T-helper 17 cell (primary cell): Measurements from ENCODE around the gene ARHGEF28. TPM values are rescaled to one million over a fixed set of nuclear protein-coding genes. Genes with fewer than 3 reads are reported as not detected.

Experiments used
- ATAC-seq: fragments of 150-1000 bp; cut with Tn5 transposase; 2 replicates; pipeline ENCODE4 v1.10.0; 2021; ENCODE audit warnings: mild to moderate bottlenecking, moderate library complexity
- DNase-seq, 3 donors: peaks; one replicate each; pipeline versions ENCODE4 v3.0.0 to v3.0.0-alpha.2; 2020 to 2021
- H3K9me3 ChIP-seq: one replicate; pipeline ENCODE4 v1.7.0; 2013; ENCODE audit warnings: low read length, mild to moderate bottlenecking; ENCODE audit not compliant: control insufficient read depth, poor library complexity, severe bottlenecking
- H3K27ac Mint-ChIP-seq: one replicate; pipeline ENCODE4 v1.8.0; 2022; ENCODE audit warnings: mild to moderate bottlenecking, moderate library complexity, mixed read lengths
- H3K27me3 Mint-ChIP-seq: one replicate; pipeline ENCODE4 v1.8.0; 2022; ENCODE audit warnings: mixed read lengths
- H3K36me3 Mint-ChIP-seq: one replicate; pipeline ENCODE4 v1.8.0; 2022; ENCODE audit warnings: low read depth, mixed read lengths
- H3K4me1 Mint-ChIP-seq: one replicate; pipeline ENCODE4 v1.8.0; 2022; ENCODE audit warnings: mild to moderate bottlenecking, mixed read lengths
- H3K4me3 Mint-ChIP-seq: one replicate; pipeline ENCODE4 v1.8.0; 2022; ENCODE audit warnings: mild to moderate bottlenecking, moderate library complexity, mixed read lengths
- total RNA-seq, 4 donors: library from RNA in 2 of 4; stranded (reverse) in 2 of 4; gene quantifications; one replicate each; pipeline ENCODE4 v1.2.3 and lab custom pipeline; 2022 to 2026

ARHGEF28 gene
- total RNA-seq, 2 donors from 2014 or later = 0.05 to 0.16 TPM

- H3K27ac Mint-ChIP-seq = no peak overlapping the region
- no peak for ATAC-seq
- H3K4me3 Mint-ChIP-seq = no peak overlapping the region
- H3K4me1 Mint-ChIP-seq = no peaks in the 10 kb centered on the region
- peaks cover 49% of the 10 kb centered on the region for H3K27me3 Mint-ChIP-seq
- H3K36me3 Mint-ChIP-seq = no peaks in the 10 kb centered on the region
- no peak for DNase-seq
- H3K9me3 ChIP-seq = no peaks in the 10 kb centered on the region
Observed at GRCh38 chr5:73979321-73979720, 353.3 kb downstream of the ARHGEF28 start.

GRCh38 chr5:73981704-73982103 is 355.7 kb downstream of the ARHGEF28 start:
- no peaks in the 10 kb centered on the region for H3K9me3 ChIP-seq
- DNase-seq = no peak
- Mint-ChIP-seq H3K27ac (no peak overlapping the region), H3K27me3 (peaks cover 52% of the 10 kb centered on the region), H3K4me1 (no peaks in the 10 kb centered on the region), H3K4me3 (no peak overlapping the region), H3K36me3 (no peaks in the 10 kb centered on the region)
- ATAC-seq = no peak

GRCh38 chr5:73983644-73984043 is 357.6 kb downstream of the ARHGEF28 start:
- Mint-ChIP-seq H3K27ac (no peak overlapping the region), H3K4me1 (no peaks in the 10 kb centered on the region), H3K36me3 (no peaks in the 10 kb centered on the region), H3K4me3 (no peak overlapping the region), H3K27me3 (peaks cover 34% of the 10 kb centered on the region)
- ATAC-seq (no peak), DNase-seq (no peak)
- no peaks in the 10 kb centered on the region for H3K9me3 ChIP-seq

GRCh38 chr5:73985145-73985544 is 359.1 kb downstream of the ARHGEF28 start:
- no peak for DNase-seq
- no peak for ATAC-seq
- no peaks in the 10 kb centered on the region for H3K9me3 ChIP-seq
- Mint-ChIP-seq H3K27ac (no peak overlapping the region), H3K4me3 (no peak overlapping the region), H3K36me3 (no peaks in the 10 kb centered on the region), H3K27me3 (peaks cover 35% of the 10 kb centered on the region), H3K4me1 (no peaks in the 10 kb centered on the region)

DNA sequence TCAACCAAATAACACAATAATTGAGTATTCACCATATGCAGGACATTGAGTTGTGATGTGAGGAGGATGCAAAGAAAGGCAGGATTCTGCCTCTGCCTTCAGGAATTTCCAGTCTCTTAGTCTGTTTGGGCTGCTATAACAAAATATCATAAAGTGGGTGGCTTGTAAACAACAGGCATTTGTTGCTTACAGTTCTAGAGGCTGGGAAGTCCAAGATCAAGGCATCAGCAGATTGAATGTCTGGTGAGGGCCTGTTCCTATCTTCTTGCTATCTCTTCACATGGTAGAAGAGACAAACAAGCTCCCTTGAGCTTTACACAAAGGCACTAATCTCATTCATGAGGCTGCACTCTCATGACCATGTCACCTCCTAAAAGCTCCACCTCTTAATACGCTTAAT is 360.7 kb downstream of the ARHGEF28 start:
- H3K27me3 Mint-ChIP-seq = peaks cover 43% of the 10 kb centered on the region
- no peaks in the 10 kb centered on the region for H3K4me1 Mint-ChIP-seq
- no peaks in the 10 kb centered on the region for H3K36me3 Mint-ChIP-seq

GRCh38 chr5:73987915-73988314 is 361.9 kb downstream of the ARHGEF28 start:
- ATAC-seq = no peak
- no peak overlapping the region for H3K4me3 Mint-ChIP-seq
- peaks cover 42% of the 10 kb centered on the region for H3K27me3 Mint-ChIP-seq
- DNase-seq = no peak
- no peaks in the 10 kb centered on the region for H3K4me1 Mint-ChIP-seq
- no peak overlapping the region for H3K27ac Mint-ChIP-seq
- H3K36me3 Mint-ChIP-seq = no peaks in the 10 kb centered on the region
- H3K9me3 ChIP-seq = no peaks in the 10 kb centered on the region

More for the DNA sequence above, 360.7 kb downstream of the ARHGEF28 start:
- Mint-ChIP-seq H3K27ac (no peak overlapping the region), H3K4me3 (no peak overlapping the region)
- no peaks in the 10 kb centered on the region for H3K9me3 ChIP-seq
- DNase-seq = no peak
- no peak for ATAC-seq

DNA sequence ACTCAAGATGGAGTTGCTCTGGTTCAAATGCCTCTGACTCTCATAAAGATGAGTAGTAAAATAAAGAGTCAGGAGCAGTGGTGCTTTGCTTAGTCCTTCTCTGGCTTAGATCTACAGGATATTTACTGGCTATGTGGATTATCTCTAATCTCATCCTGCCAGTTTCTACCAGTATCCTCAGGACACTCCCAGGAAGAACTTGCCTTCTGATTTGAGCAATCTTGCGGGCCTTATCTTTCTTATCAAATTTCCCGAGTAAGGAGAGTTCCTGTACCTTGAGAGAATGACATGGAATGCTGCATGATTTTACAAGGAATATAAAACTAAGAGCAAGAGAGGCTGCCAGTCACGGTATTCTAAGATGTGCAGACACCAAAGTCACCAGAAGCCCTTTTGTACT is 364.0 kb downstream of the ARHGEF28 start:
- DNase-seq = no peak

More for the DNA sequence above, 364.0 kb downstream of the ARHGEF28 start:
- no peaks in the 10 kb centered on the region for H3K4me1 Mint-ChIP-seq
- H3K27ac Mint-ChIP-seq = no peak overlapping the region
- H3K9me3 ChIP-seq = no peaks in the 10 kb centered on the region
- no peak overlapping the region for H3K4me3 Mint-ChIP-seq
- H3K27me3 Mint-ChIP-seq = peaks cover 34% of the 10 kb centered on the region
- ATAC-seq = no peak
- H3K36me3 Mint-ChIP-seq = no peaks in the 10 kb centered on the region

Other genes starting within 250 kb of the ARHGEF28 start
- gene FOXD1, start 177.4 kb upstream of the ARHGEF28 start, total RNA-seq = not detected
- 100 to 1,000 TPM; 600 to 744 TPM for gene BTF3, start 127.8 kb upstream of the ARHGEF28 start, total RNA-seq
- 10 to 100 TPM; 28.1 to 34.5 TPM for gene ANKRA2, start 60.6 kb upstream of the ARHGEF28 start, total RNA-seq
- gene UTP15, start 60.5 kb upstream of the ARHGEF28 start, total RNA-seq = 10 to 100 TPM; 35.8 to 41.6 TPM